ENCODE results near the gene NUP62.

Gene NUP62

DNA sequence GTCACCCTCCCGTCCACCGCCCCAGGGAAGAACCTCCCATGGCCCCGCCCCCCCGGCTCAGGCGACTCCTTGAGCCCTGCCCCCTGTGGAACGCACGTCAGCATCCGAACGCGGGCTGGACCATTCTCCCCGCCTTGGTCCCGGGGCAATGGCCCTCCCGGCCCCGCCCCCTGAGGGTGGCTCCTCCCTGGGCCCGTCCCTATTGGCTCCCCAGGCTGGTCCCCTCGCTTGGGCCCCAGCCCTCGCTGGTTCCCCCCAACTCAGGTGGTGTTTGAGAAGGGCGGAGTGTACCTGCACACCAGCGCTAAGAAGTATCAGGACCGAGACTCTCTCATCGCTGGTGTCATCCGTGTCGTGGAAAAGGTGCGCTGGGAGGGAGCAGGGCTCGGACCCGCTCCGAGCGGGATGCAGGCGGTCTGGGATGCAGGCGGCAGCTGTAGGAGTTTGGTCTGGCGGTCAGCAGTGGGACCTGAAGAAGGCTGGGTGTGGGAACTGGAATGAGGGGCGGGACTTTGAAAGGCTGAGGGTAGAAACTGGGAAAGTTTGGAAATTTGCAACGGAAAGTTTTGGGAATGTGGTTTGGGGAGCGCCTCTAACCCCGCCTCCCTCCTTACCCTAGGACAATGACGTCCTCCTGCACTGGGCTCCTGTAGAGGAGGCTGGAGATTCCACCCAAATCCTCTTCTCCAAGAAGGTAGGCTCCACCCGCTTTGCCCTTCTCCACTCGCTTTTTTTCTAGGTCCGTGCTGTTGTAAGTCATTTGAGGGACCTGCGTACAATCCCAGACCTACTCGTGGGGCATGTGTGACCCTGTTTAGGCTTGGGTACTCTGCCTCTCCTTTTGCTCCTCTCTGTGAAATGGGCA, 51.2 kb downstream of the NUP62 start:
- peaks cover 12% of the 10 kb centered on the region; the same call in 1 of the 2 replicates for H3K4me1 ChIP-seq (ENCODE audit: control insufficient read depth, insufficient read depth, low read length)
- peaks cover 43% of the 10 kb centered on the region for H3K36me3 ChIP-seq (ENCODE audit: control insufficient read depth, insufficient read depth, low read length)
- peak overlapping the region; percentile 76 for H3K4me3 ChIP-seq (ENCODE audit: low read depth, low read length)
- H3K9ac ChIP-seq (ENCODE audit: low read length): peak overlapping the region; percentile 91
- H3K27ac ChIP-seq (ENCODE audit: low read depth, low read length): peak overlapping the region; percentile 89
- H3K9me3 ChIP-seq (ENCODE audit: control insufficient read depth, insufficient read depth, low read depth, low read length): no peaks in the 10 kb centered on the region
- no peaks in the 10 kb centered on the region for H3K27me3 ChIP-seq (ENCODE audit: control insufficient read depth, insufficient read depth, low read length)

DNA sequence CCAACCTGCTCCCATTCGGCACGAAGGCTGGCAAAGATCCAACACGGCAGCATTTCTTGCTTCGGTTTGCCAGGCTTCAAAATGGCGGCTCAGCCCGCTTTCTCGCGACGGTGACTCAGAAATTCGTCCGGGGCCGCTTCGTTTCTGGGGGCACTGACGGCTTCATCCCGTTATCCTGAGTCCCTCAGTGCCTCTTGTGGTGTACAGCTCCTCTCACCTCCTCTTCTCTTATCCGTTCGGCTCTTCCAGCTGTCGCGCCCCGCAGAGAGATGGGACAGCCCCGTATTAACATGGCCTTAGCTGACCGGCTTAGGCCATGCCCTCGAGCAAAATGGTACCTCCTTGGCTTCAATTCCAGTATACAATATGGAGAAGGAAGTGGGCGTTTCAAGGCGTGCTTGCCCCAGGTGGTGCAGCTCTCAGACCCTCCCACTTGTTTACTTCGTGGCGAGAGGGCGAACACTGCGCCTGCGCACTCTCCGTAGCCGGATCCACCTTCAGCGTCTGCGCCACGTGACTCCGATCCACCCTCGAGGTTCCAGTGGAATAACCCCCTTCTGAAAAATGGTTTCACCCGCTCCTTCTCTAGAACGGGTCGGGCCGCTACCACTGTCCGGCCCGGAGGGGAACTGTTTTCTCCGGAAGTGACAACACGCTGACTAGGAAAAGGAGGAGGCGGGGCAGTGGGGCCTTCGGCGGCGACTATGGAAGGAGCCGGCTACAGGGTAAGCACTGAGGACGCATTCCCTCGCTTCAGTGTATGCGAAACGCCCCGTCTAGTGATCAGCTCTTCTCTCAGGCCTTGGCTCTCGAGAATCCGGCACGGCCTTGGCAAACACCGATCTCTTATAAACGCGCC, 52.1 kb downstream of the NUP62 start, which contains the start of the genes AKT1S1 and TBC1D17:
Gene AKT1S1, minus strand, starts transcription at position 336 of the 859 bp plus-strand sequence. CDS start 4,060 bp downstream, outside the sequence.
Gene TBC1D17, plus strand, starts transcription at position 683 of the 859 bp plus-strand sequence. Its CDS starts 22 bp downstream, at position 705.
- peak within 1 kb of the TSS; percentile 89 for H3K27ac ChIP-seq (ENCODE audit: low read depth, low read length)
- no peaks in the 10 kb centered on the region for H3K27me3 ChIP-seq (ENCODE audit: control insufficient read depth, insufficient read depth, low read length)
- peak within 1 kb of the TSS; percentile 91 for H3K9ac ChIP-seq (ENCODE audit: low read length)
- H3K9me3 ChIP-seq (ENCODE audit: control insufficient read depth, insufficient read depth, low read depth, low read length): no peaks in the 10 kb centered on the region
- peaks cover 34% of the 10 kb centered on the region for H3K36me3 ChIP-seq (ENCODE audit: control insufficient read depth, insufficient read depth, low read length)
- H3K4me1 ChIP-seq (ENCODE audit: control insufficient read depth, insufficient read depth, low read length): peaks cover 12% of the 10 kb centered on the region; the same call in 1 of the 2 replicates
- peak within 1 kb of the TSS; percentile 76 for H3K4me3 ChIP-seq (ENCODE audit: low read depth, low read length)

DNA sequence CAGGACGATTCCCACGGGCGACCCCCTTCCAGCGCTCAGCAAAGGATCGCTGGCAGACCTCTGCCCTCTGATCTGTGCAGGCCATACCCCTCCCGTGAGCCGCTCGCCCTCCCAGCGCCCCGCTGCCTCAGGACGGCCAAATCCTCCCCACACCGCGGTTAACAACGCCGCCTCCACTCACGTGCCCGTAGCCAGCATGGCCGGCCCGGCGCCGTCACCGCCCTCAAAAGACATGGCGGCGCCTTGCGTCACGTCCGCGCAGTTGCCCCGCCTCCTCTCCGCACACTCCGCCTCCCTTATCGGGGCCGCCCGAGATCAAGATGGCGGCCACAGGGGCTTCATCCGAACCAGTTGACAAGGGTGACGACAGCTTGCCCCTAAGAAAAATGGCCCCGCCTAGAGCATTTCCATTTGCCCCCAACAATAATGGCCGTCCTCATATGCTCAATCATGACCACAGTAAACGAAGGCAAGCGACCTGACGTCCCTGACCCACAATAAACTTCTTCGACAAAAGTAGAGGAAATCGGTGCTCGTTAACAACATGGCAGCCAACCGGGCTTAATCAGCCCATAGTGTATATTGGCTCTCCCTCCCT, 52.8 kb downstream of the NUP62 start:
- H3K36me3 ChIP-seq (ENCODE audit: control insufficient read depth, insufficient read depth, low read length): peaks cover 27% of the 10 kb centered on the region
- H3K9me3 ChIP-seq (ENCODE audit: control insufficient read depth, insufficient read depth, low read depth, low read length): no peaks in the 10 kb centered on the region
- peak overlapping the region; percentile 76 for H3K4me3 ChIP-seq (ENCODE audit: low read depth, low read length)
- H3K27me3 ChIP-seq (ENCODE audit: control insufficient read depth, insufficient read depth, low read length): no peaks in the 10 kb centered on the region
- H3K27ac ChIP-seq (ENCODE audit: low read depth, low read length): peak overlapping the region; percentile 89
- peaks cover 12% of the 10 kb centered on the region; the same call in 1 of the 2 replicates for H3K4me1 ChIP-seq (ENCODE audit: control insufficient read depth, insufficient read depth, low read length)
- H3K9ac ChIP-seq (ENCODE audit: low read length): peak overlapping the region; percentile 91

DNA sequence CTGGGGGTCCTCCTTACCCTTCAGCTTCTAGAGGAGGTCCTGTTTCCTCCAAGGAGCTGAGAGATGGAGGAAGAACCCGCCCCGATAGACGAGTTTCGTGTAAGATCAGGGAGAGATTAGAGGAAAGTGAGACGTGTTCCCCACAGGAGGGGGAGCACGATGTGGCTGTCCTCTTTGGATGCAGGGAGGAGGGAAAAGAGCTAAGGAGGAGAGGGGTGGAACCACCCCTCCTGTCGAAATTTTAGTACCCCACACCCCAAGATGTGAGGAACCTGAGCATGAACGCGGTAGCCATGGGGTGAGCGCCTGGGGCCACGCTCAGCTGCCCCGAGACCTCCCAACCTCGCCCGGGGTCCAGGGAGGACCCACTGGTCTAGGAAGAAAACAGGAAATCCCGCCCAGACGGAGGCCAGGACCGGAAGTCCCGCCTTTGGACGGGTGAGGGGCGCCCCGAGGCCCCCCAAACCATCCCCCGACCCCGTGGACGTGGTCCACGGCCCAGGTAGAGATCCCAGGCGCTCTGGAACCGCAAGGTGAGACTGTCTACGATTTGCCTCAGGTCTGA, 53.4 kb downstream of the NUP62 start:
- Histone ChIP-seq H3K4me1 (ENCODE audit: control insufficient read depth, insufficient read depth, low read length) (peaks cover 12% of the 10 kb centered on the region; the same call in 1 of the 2 replicates), H3K9me3 (ENCODE audit: control insufficient read depth, insufficient read depth, low read depth, low read length) (no peaks in the 10 kb centered on the region), H3K36me3 (ENCODE audit: control insufficient read depth, insufficient read depth, low read length) (peaks cover 21% of the 10 kb centered on the region), H3K9ac (ENCODE audit: low read length) (peak overlapping the region; percentile 91), H3K4me3 (ENCODE audit: low read depth, low read length) (peak overlapping the region; percentile 76), H3K27me3 (ENCODE audit: control insufficient read depth, insufficient read depth, low read length) (no peaks in the 10 kb centered on the region), H3K27ac (ENCODE audit: low read depth, low read length) (peak overlapping the region; percentile 89)

DNA sequence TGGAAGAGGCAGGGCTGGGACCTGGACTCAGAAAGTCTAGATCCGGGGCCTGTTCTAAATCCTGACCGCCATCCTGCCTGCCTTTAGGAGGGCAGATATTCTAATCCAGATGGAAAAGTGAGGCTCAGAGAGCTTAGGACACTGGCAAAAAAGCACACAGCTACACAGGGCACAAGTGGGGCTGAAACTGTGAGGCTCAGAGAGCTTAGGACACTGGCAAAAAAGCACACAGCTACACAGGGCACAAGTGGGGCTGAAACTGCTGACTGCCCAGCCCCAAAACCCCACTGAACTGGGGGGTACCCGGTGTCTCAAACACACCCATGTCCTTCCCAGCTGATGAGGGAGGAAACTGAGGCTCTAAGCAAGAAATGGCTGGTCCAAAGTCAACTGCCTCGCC, 54.1 kb downstream of the NUP62 start:
- Histone ChIP-seq H3K27me3 (ENCODE audit: control insufficient read depth, insufficient read depth, low read length) (no peaks in the 10 kb centered on the region), H3K36me3 (ENCODE audit: control insufficient read depth, insufficient read depth, low read length) (peaks cover 14% of the 10 kb centered on the region), H3K27ac (ENCODE audit: low read depth, low read length) (peak overlapping the region; percentile 89; the same call in 1 of the 2 replicates), H3K9me3 (ENCODE audit: control insufficient read depth, insufficient read depth, low read depth, low read length) (no peaks in the 10 kb centered on the region), H3K4me3 (ENCODE audit: low read depth, low read length) (peak overlapping the region; percentile 76), H3K4me1 (ENCODE audit: control insufficient read depth, insufficient read depth, low read length) (peaks cover 17% of the 10 kb centered on the region), H3K9ac (ENCODE audit: low read length) (peak overlapping the region; percentile 91)

DNA sequence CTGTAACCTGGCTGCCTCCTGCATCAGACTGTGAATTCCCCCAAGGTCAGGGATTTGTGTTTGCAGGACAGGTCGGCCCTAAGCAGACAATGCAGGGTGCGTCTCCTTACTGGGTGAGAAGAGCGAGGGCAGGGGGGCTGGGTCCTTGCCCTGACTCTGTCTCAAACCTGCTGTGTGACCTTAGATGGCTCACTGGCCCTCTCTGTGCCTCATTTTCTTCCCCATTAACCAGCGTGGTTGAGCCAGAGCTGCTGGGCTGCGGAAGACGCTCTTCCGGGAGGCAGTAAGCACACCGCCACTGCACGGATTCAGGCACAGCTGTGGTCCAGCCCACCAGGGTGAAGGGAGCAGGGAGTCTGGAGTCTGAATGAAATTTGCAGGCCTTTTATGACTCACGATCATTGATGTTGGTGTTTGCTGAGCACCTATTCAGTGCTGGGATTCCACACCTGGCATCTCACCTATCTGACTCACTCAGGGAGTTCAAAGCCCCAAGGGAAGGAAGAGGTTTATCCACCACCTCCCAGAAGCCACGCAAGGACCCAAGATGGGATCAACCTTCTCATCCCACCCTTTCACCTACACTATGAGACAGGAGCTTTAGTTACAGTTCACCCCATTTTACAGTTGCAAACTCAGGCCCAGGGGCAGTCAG, 54.7 kb downstream of the NUP62 start:
- H3K27me3 ChIP-seq (ENCODE audit: control insufficient read depth, insufficient read depth, low read length): no peaks in the 10 kb centered on the region
- no peak overlapping the region for H3K27ac ChIP-seq (ENCODE audit: low read depth, low read length)
- peaks cover 21% of the 10 kb centered on the region for H3K4me1 ChIP-seq (ENCODE audit: control insufficient read depth, insufficient read depth, low read length)
- peaks cover 11% of the 10 kb centered on the region for H3K36me3 ChIP-seq (ENCODE audit: control insufficient read depth, insufficient read depth, low read length)
- H3K4me3 ChIP-seq (ENCODE audit: low read depth, low read length): no peak overlapping the region
- H3K9ac ChIP-seq (ENCODE audit: low read length): no peak overlapping the region
- H3K9me3 ChIP-seq (ENCODE audit: control insufficient read depth, insufficient read depth, low read depth, low read length): no peaks in the 10 kb centered on the region

DNA sequence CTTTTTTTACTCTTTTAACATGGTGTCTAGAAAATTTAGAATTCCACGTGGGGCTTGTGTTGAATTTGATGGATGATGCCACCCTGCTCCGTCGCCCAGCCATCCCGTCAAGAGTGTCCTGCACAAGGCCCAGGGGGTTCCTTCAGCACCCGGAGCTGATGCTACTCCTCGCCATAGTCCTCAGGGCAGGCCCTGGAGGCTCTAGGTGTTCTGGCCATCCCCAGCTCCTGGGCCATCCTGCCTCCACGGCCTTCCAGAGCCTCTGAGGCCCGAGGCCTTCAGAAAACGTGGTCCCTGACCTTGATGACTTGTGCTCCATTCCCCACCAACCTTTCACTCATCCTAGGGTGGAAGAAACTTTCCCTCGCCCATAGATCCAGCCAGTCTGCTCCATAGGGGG, 55.5 kb downstream of the NUP62 start:
- Histone ChIP-seq H3K27me3 (ENCODE audit: control insufficient read depth, insufficient read depth, low read length) (no peaks in the 10 kb centered on the region), H3K9ac (ENCODE audit: low read length) (no peak overlapping the region), H3K4me1 (ENCODE audit: control insufficient read depth, insufficient read depth, low read length) (peaks cover 18% of the 10 kb centered on the region), H3K36me3 (ENCODE audit: control insufficient read depth, insufficient read depth, low read length) (0 out of 2 replicates have a peak, but pooled peaks cover 3% of the 10 kb centered on the region), H3K27ac (ENCODE audit: low read depth, low read length) (no peak overlapping the region), H3K4me3 (ENCODE audit: low read depth, low read length) (no peak overlapping the region), H3K9me3 (ENCODE audit: control insufficient read depth, insufficient read depth, low read depth, low read length) (no peaks in the 10 kb centered on the region)

DNA sequence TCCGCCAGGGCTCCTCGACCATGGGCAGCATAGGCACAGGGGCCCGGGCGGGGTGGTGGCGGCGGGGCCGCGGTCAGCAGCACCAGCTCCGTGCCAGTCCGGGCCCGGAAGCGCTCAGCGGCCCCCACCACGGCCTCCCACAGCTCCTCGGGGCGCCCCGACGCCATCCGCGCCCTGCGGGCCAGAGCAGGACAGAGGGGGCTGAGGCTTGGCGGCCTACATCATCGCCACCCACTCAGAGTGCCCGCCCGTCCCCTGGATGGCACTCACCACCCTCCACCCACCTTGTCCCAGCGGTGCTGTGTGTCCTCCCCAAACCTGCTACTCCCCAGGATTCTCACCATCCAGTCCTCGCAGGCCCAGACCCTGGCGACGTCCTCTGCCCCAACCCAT, 56.2 kb downstream of the NUP62 start:
- Histone ChIP-seq H3K27ac (ENCODE audit: low read depth, low read length) (no peak overlapping the region), H3K36me3 (ENCODE audit: control insufficient read depth, insufficient read depth, low read length) (no peaks in the 10 kb centered on the region), H3K4me1 (ENCODE audit: control insufficient read depth, insufficient read depth, low read length) (peaks cover 13% of the 10 kb centered on the region), H3K4me3 (ENCODE audit: low read depth, low read length) (no peak overlapping the region), H3K9ac (ENCODE audit: low read length) (no peak overlapping the region), H3K9me3 (ENCODE audit: control insufficient read depth, insufficient read depth, low read depth, low read length) (no peaks in the 10 kb centered on the region), H3K27me3 (ENCODE audit: control insufficient read depth, insufficient read depth, low read length) (no peaks in the 10 kb centered on the region)

DNA sequence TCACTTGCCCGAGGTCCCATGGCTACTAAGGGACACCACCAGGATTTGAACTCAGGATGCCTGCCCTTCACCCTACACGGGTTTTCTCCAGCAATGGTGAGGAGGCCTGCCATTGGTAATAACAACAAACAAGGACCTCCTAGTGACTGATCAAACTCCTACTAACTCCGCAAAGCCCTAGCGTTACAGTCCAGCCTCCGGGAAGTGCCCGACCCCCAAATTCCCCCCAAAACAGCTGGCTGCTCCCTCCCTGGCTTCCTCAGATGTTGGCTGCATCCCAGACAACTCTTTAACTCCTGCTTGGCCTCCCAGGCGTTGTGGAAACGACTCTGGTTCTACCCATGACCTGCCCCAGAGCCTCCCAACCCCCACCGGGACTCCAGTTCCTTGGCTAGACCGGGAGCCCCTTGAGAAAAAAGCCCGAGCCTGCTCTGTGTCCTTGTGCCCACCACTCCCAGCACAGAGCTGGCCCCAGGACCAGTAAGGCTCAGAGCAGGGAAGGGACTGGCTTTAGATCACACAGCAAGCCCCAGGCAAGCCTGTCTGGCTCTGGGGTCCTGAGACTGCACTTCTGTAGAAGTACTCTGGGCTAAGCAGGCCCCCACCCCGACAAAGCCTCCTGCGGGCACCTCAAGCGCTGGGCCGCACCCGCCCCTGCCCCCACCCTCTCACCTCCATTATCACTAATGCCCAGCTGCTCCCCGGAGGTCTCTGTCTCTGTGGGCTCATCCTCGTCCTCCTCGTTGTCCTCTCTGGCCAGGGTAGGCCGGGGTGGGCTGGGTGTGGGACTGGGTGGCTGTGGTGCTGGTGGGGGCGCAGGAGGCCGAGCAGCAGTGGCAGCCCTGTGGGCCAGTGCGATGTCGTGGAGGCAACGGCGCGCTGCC, 56.8 kb downstream of the NUP62 start:
- Histone ChIP-seq H3K27ac (ENCODE audit: low read depth, low read length) (no peak overlapping the region), H3K9me3 (ENCODE audit: control insufficient read depth, insufficient read depth, low read depth, low read length) (no peaks in the 10 kb centered on the region), H3K4me3 (ENCODE audit: low read depth, low read length) (no peak overlapping the region), H3K36me3 (ENCODE audit: control insufficient read depth, insufficient read depth, low read length) (no peaks in the 10 kb centered on the region), H3K9ac (ENCODE audit: low read length) (no peak overlapping the region), H3K27me3 (ENCODE audit: control insufficient read depth, insufficient read depth, low read length) (no peaks in the 10 kb centered on the region), H3K4me1 (ENCODE audit: control insufficient read depth, insufficient read depth, low read length) (peaks cover 13% of the 10 kb centered on the region)

Measured in HUES6 (cell line).